ENCODE results near the gene MAB21L1. TPM values are rescaled to one million over a fixed set of nuclear protein-coding genes. Genes with fewer than 3 reads are reported as not detected.

Gene MAB21L1
- total RNA-seq, 1 experiment from 2014 or later, result not detected

- DNase-seq (ENCODE audit: low spot score), result no peak
- in situ Hi-C loops (cut with HindIII; ENCODE audit: low sequenced_read_pairs), result no loop called here
Measured at GRCh38 chr13:35482527-35482926, 6.0 kb upstream of the MAB21L1 start.

- DNase-seq (ENCODE audit: low spot score), result peak; percentile 56
- in situ Hi-C loops (cut with HindIII; ENCODE audit: low sequenced_read_pairs), result no loop called here
Measured at GRCh38 chr13:35481777-35482176, 5.3 kb upstream of the MAB21L1 start.

GRCh38 chr13:35480346-35480745, 3.9 kb upstream of the MAB21L1 start:
- peak; percentile 51 for DNase-seq (ENCODE audit: low spot score)
- in situ Hi-C loops (cut with HindIII; ENCODE audit: low sequenced_read_pairs), result no loop called here

- in situ Hi-C loops (cut with HindIII; ENCODE audit: low sequenced_read_pairs), result no loop called here
- no peak for DNase-seq (ENCODE audit: low spot score)
Measured at GRCh38 chr13:35479706-35480105, 3.2 kb upstream of the MAB21L1 start.

GRCh38 chr13:35479038-35479492, 2.6 kb upstream of the MAB21L1 start:
- in situ Hi-C loops (cut with HindIII; ENCODE audit: low sequenced_read_pairs), result no loop called here

GRCh38 chr13:35478271-35479037, 2.0 kb upstream of the MAB21L1 start:
- in situ Hi-C loops (cut with HindIII; ENCODE audit: low sequenced_read_pairs), result no loop called here
- DNase-seq (ENCODE audit: low spot score), result peak; percentile 79

More at GRCh38 chr13:35479038-35479492, 2.6 kb upstream of the MAB21L1 start:
- peak; percentile 82 for DNase-seq (ENCODE audit: low spot score)

GRCh38 chr13:35477386-35477946, 977 bp upstream of the MAB21L1 start:
- peak; percentile 41 for DNase-seq (ENCODE audit: low spot score)
- in situ Hi-C loops (cut with HindIII; ENCODE audit: low sequenced_read_pairs), result no loop called here

- in situ Hi-C loops (cut with HindIII; ENCODE audit: low sequenced_read_pairs), result no loop called here
- peak; percentile 72 for DNase-seq (ENCODE audit: low spot score)
Measured at GRCh38 chr13:35475212-35475959, 1.1 kb downstream of the MAB21L1 start.

GRCh38 chr13:35474496-35475211, 1.8 kb downstream of the MAB21L1 start:
- in situ Hi-C loops (cut with HindIII; ENCODE audit: low sequenced_read_pairs), result no loop called here
- no peak for DNase-seq (ENCODE audit: low spot score)

GRCh38 chr13:35473802-35474201, 2.7 kb downstream of the MAB21L1 start:
- no peak for DNase-seq (ENCODE audit: low spot score)
- in situ Hi-C loops (cut with HindIII; ENCODE audit: low sequenced_read_pairs), result no loop called here

GRCh38 chr13:35473206-35473775, 3.2 kb downstream of the MAB21L1 start:
- in situ Hi-C loops (cut with HindIII; ENCODE audit: low sequenced_read_pairs), result no loop called here
- DNase-seq (ENCODE audit: low spot score), result peak; percentile 44

GRCh38 chr13:35472323-35472881, 4.1 kb downstream of the MAB21L1 start:
- DNase-seq (ENCODE audit: low spot score), result peak; percentile 66
- in situ Hi-C loops (cut with HindIII; ENCODE audit: low sequenced_read_pairs), result no loop called here

GRCh38 chr13:35471706-35472322, 4.7 kb downstream of the MAB21L1 start:
- in situ Hi-C loops (cut with HindIII; ENCODE audit: low sequenced_read_pairs), result no loop called here
- DNase-seq (ENCODE audit: low spot score), result peak; percentile 62

GRCh38 chr13:35470671-35471661, 5.5 kb downstream of the MAB21L1 start:
- DNase-seq (ENCODE audit: low spot score), result peak; percentile 85

GRCh38 chr13:35469806-35470525, 6.5 kb downstream of the MAB21L1 start:
- peak; percentile 55 for DNase-seq (ENCODE audit: low spot score)
- in situ Hi-C loops (cut with HindIII; ENCODE audit: low sequenced_read_pairs), result no loop called here

More at GRCh38 chr13:35470671-35471661, 5.5 kb downstream of the MAB21L1 start:
- in situ Hi-C loops (cut with HindIII; ENCODE audit: low sequenced_read_pairs), result no loop called here

GRCh38 chr13:35468195-35468594, 8.3 kb downstream of the MAB21L1 start:
- in situ Hi-C loops (cut with HindIII; ENCODE audit: low sequenced_read_pairs), result no loop called here
- peak; percentile 25 for DNase-seq (ENCODE audit: low spot score)

- no peak for DNase-seq (ENCODE audit: low spot score)
- in situ Hi-C loops (cut with HindIII; ENCODE audit: low sequenced_read_pairs), result no loop called here
Measured at GRCh38 chr13:35465371-35465770, 11.1 kb downstream of the MAB21L1 start.
